ENCODE data around the gene CTR9.

Gene CTR9

GRCh38 chr11:10824888-10825287 is 73.8 kb downstream of the CTR9 start:
- no peak for DNase-seq

- no peak for DNase-seq
Observed at GRCh38 chr11:10828402-10828801, 77.4 kb downstream of the CTR9 start.

GRCh38 chr11:10829139-10829538 is 78.1 kb downstream of the CTR9 start:
- DNase-seq = no peak

Data from CD4-positive, alpha-beta T cell treated with Interleukin-10 for 1 hour (primary cell).